ENCODE results near the gene LDHA. TPM values are rescaled to one million over a fixed set of nuclear protein-coding genes. Genes with fewer than 3 reads are reported as not detected.

The LDHA gene
- total and polyA plus RNA-seq, 2 of the 13 experiments (the other 11 are each of a cell fraction or from before 2014, with no cell fraction given): 805 to 1,547 TPM

DNA sequence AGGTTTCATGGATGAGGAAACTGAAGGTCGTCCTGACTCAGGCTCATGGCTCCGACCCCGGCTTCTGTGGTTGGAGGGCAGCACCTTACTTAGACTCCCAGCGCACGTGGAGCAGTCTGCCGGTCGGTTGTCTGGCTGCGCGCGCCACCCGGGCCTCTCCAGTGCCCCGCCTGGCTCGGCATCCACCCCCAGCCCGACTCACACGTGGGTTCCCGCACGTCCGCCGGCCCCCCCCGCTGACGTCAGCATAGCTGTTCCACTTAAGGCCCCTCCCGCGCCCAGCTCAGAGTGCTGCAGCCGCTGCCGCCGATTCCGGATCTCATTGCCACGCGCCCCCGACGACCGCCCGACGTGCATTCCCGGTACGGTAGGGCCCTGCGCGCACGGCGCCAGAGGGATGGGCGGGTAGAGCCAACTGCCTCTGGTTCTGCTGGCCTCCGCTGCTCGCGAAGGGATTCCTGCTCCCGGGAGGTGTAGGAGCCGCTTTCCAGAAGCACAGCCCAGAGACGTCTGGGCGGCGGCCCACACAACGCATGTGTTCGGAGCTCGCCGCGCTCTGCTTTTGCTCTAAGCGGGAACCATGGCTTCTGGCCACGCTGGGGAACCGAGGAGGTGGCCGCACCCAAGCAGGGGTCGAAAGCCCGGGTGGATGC lies at the start of gene LDHA (continued):
- TF ChIP-seq SALL1 (CRISPR knock-in tag; IDR thresholded peaks at IDR 0.05): peak; percentile 97
- TF ChIP-seq, protein P1, sequence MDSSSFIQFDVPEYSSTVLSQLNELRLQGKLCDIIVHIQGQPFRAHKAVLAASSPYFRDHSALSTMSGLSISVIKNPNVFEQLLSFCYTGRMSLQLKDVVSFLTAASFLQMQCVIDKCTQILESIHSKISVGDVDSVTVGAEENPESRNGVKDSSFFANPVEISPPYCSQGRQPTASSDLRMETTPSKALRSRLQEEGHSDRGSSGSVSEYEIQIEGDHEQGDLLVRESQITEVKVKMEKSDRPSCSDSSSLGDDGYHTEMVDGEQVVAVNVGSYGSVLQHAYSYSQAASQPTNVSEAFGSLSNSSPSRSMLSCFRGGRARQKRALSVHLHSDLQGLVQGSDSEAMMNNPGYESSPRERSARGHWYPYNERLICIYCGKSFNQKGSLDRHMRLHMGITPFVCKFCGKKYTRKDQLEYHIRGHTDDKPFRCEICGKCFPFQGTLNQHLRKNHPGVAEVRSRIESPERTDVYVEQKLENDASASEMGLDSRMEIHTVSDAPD (CRISPR knock-in tag; IDR thresholded peaks at IDR 0.05): peak; percentile 93
- TF ChIP-seq ZNF367 (CRISPR knock-in tag; IDR thresholded peaks at IDR 0.05; ENCODE audit: borderline replicate concordance): peak; percentile 59
- no peak for TF ChIP-seq ZC3H4 (CRISPR knock-in tag; IDR thresholded peaks at IDR 0.05; ENCODE audit: borderline replicate concordance)
- TF ChIP-seq ZBTB49 (CRISPR knock-in tag; IDR thresholded peaks at IDR 0.05; ENCODE audit: borderline replicate concordance): no peak
- no peak for TF ChIP-seq PHB2 (IDR thresholded peaks at IDR 0.05; ENCODE audit: partially characterized antibody)
- TF ChIP-seq ZNF558 (CRISPR knock-in tag; IDR thresholded peaks at IDR 0.05; ENCODE audit: borderline replicate concordance): peak; percentile 98
- no peak for TF ChIP-seq FOSL1 (CRISPR knock-in tag; IDR thresholded peaks at IDR 0.05; ENCODE audit: borderline replicate concordance)
- TF ChIP-seq DMTF1 (CRISPR knock-in tag; IDR thresholded peaks at IDR 0.05): no peak
- peak; percentile 89 for TF ChIP-seq UBTF (CRISPR knock-in tag; IDR thresholded peaks at IDR 0.05)
- peak; percentile 98 for TF ChIP-seq ZNF235 (CRISPR knock-in tag; IDR thresholded peaks at IDR 0.05; ENCODE audit: borderline replicate concordance)
- TF ChIP-seq FOXO4 (CRISPR knock-in tag; conservative IDR thresholded peaks at IDR 0.05): peak; percentile 100
- TF ChIP-seq PHF21A (CRISPR knock-in tag; IDR thresholded peaks at IDR 0.05): peak; percentile 80; the same call in 1 of the 2 replicates
- no peak for TF ChIP-seq FOXA1 (IDR thresholded peaks at IDR 0.05)
- peak; percentile 37 for TF ChIP-seq FOXA1 (CRISPR knock-in tag; IDR thresholded peaks at IDR 0.05)
- 0 out of 2 replicates have a peak, but pooled peaks have one; percentile 63 for TF ChIP-seq ZNF3 (CRISPR knock-in tag; IDR thresholded peaks at IDR 0.05)
- peak; percentile 86; the same call in 1 of the 2 replicates for TF ChIP-seq ZSCAN9 (CRISPR knock-in tag; IDR thresholded peaks at IDR 0.05; ENCODE audit: borderline replicate concordance)
- TF ChIP-seq, protein P2, sequence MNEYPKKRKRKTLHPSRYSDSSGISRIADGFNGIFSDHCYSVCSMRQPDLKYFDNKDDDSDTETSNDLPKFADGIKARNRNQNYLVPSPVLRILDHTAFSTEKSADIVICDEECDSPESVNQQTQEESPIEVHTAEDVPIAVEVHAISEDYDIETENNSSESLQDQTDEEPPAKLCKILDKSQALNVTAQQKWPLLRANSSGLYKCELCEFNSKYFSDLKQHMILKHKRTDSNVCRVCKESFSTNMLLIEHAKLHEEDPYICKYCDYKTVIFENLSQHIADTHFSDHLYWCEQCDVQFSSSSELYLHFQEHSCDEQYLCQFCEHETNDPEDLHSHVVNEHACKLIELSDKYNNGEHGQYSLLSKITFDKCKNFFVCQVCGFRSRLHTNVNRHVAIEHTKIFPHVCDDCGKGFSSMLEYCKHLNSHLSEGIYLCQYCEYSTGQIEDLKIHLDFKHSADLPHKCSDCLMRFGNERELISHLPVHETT (CRISPR knock-in tag; conservative IDR thresholded peaks at IDR 0.05): peak; percentile 76; the same call in 1 of the 2 replicates
